ENCODE results near the gene IFITM10.

IFITM10 gene

DNA sequence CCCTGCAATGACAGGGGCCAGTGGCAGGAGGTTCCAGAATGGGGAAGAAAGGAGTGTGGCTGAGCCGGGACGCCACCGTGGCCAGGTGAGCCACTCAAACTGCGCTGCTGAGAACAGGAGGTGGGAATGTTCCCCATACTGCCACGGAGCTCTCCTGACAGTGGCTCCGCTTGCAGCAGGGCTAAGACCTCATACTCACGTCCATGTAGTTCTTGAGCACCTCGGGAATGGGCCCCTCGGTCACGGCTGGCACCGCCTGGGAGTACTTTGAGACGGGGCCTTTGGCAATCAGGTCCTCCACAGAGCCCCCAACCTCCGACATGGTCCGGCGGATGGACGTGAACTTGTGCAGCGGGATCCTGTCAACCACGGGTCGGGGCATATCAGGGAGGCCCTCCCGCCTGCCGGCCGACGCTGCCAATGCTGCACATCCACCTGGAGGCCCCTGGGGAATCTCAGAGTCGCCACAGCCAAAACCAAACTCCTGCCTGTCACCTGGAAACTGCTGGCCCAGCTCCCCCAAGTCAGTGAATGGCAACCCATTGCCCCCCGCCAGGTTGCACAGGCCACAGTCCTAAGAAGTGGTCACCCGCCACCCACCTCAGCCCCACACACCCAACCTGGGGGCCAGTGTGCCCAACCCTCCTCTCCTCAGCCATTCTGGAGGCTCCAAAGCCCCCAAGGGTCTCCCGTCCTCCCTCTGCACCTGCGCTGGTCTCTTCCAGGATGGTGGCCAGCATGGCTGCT lies 10.9 kb upstream of the IFITM10 start:
- H3K4me3 ChIP-seq (ENCODE audit: low read length): no peak overlapping the region
- no peak for DNase-seq (ENCODE audit: low read depth)
- no peak for TF ChIP-seq CTCF (conservative IDR thresholded peaks at IDR 0.05; ENCODE audit: low read length)

- peak; percentile 55 for DNase-seq (ENCODE audit: low read depth)
Observed at GRCh38 chr11:1760351-1761109, 10.1 kb upstream of the IFITM10 start.

DNA sequence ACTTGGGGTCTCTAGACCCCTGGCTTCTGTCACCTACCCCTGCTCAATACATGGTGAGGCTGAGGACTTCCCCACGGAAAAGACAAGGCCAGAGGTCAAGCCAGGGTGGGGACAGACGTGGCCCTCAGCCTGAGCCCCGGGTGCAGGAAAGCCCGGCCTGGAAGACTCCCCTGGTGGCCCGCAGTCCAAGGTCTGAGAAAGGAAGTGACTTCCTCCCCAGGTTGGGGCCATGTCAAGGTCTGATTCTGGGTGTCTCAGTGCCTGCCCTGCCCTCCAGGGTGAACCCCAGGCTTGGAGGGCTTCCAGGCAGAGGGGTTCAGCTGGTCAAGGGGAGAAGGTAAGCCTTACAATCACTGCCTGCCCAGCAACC lies 9.4 kb upstream of the IFITM10 start:
- DNase-seq (ENCODE audit: low read depth): no peak
- no peak overlapping the region for H3K4me3 ChIP-seq (ENCODE audit: low read length)
- TF ChIP-seq CTCF (conservative IDR thresholded peaks at IDR 0.05; ENCODE audit: low read length): no peak

More at GRCh38 chr11:1760351-1761109, 10.1 kb upstream of the IFITM10 start:
- no peak for TF ChIP-seq CTCF (conservative IDR thresholded peaks at IDR 0.05; ENCODE audit: low read length)
- no peak overlapping the region for H3K4me3 ChIP-seq (ENCODE audit: low read length)

DNA sequence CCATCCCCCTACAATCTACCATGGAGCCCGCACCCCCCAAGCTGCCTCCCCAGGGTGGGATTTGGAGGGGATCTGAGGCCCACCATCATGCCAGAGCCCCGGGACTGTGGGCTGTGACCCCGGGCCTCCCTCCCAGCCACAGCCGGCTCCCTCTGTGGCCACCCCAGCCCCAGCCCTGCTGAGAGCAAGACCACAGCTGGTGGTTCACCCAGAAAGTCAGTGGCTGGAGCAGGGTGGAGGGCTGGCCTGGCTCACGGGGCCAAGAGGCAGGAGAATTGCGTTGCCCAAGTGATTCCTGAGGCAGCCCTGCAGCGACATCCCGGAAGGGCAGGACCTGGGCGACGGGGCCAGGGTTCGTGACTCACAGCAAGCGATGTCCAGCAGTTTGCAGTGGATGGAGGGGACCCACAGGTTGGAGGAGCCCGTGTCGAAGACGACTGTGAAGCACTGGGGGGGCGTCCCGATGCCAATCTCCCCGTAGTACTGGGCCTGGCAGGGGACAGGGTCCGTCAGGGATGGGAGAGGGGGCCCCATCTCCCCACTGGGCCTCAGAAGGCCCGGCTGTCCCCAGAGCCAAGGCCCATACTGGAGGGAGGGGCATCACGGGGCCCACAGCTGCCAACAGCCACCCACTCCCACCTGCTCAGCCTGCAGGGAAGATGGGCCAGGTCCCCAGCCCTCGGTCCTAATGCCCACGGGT lies 8.9 kb upstream of the IFITM10 start:
- no peak for TF ChIP-seq CTCF (conservative IDR thresholded peaks at IDR 0.05; ENCODE audit: low read length)
- H3K4me3 ChIP-seq (ENCODE audit: low read length): no peak overlapping the region
- no peak for DNase-seq (ENCODE audit: low read depth)

DNA sequence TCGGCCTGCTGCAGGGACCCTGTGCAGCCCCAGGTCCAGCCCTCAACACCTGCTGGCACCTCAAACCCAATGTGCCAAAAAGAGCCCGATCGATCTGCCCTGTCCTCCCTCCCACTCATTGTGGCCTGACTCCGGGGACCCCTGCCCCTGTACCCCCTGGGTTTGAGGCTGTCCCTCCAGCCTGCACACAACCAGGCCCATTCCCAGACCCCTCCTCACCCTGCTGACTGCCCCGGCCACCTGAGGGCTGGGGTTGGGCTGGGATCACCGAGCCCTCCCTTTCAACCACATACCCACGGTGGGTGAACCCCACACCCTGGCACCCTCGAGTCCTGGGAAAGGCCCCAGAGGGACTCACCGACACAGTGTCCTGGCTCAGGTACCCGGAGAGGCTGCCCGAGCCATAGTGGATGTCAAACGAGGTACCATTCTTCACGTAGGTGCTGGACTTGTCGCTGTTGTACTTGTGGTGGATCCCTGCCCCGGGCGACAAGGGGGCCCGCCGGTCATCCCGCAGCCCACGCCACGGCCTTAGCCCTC lies 8.3 kb upstream of the IFITM10 start:
- H3K4me3 ChIP-seq (ENCODE audit: low read length): no peak overlapping the region
- TF ChIP-seq CTCF (conservative IDR thresholded peaks at IDR 0.05; ENCODE audit: low read length): no peak
- DNase-seq (ENCODE audit: low read depth): no peak

DNA sequence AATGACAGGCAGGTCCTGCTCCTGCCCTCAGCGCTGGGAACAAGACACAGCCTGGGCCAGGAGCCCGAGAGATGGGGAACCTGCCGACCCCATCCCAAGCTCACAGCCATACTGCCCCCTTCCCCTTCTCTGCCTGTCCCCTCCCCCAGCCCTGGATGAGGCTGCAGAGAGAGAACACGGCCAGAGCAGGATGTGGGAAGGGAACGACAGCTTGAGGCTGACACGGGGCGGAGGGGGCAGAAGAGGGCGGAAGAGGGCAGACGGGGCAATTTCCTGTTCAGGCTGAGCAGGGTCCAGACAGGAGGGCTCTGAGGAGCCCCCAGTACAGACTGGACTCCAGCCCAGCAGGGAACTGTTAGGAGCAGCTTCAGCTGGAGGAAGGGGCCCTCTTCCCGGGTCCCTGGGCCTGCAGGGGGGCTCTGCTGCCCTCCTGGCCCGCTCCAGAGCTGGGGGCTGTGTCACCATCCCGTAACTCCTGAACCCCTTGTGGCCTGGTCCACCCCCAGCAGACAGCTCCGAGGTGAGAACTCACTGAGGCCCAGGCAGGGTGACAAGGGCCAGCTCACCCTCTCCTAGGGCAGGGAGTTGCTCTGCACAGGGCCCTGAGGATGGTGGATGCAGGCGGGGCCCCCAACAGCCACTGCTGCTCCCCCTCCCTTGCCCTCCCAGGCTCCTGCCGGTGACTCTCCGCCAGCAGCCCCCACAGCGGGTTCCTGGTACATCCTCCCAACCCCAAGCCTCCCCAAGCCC lies 7.6 kb upstream of the IFITM10 start:
- no peak overlapping the region for H3K4me3 ChIP-seq (ENCODE audit: low read length)
- TF ChIP-seq CTCF (conservative IDR thresholded peaks at IDR 0.05; ENCODE audit: low read length): no peak
- DNase-seq (ENCODE audit: low read depth): no peak
